Testis (tissue), 2 donors: ENCODE measurements around the gene IFI44L.

ENCODE experiments used
- CTCF ChIP-seq, 3 experiments: fragments of 450-650 bp in 2 of 3; fragments of 200-600 bp in 1 of 3; sonication (generic) in 1 of 3; IDR thresholded peaks; one replicate each; pipeline ENCODE4 v1.5.1; 2016 to 2019; ENCODE audit warnings: antibody characterized with exemption in 3 of 3, mild to moderate bottlenecking in 2 of 3, moderate library complexity in 1 of 3
- POLR2A ChIP-seq: fragments of 450-650 bp; IDR thresholded peaks from one replicate; pipeline ENCODE4 v1.6.1; 2017; ENCODE audit warnings: antibody characterized with exemption, mild to moderate bottlenecking, moderate library complexity

- no peak for TF ChIP-seq CTCF (IDR thresholded peaks at IDR 0.05)
- no peak for TF ChIP-seq POLR2A
Observed at GRCh38 chr1:78601068-78601467, 19.2 kb upstream of the IFI44L start.
